ENCODE data around the gene TMEM252. TPM values are rescaled to one million over a fixed set of nuclear protein-coding genes. Genes with fewer than 3 reads are reported as not detected.

TMEM252 gene
- total RNA-seq, 1 donor from 2014 or later, result not detected

Other genes with a start within 250 kb of the TMEM252 start
- gene FOXD4L3, start 238.0 kb downstream of the TMEM252 start, total RNA-seq, result not detected in 2 replicates
- gene PGM5, start 184.3 kb downstream of the TMEM252 start, total RNA-seq, result 0.07 TPM in 1 of 2 replicates, not detected in the other
- 76.2 and 77.2 TPM in 2 replicates for gene PIP5K1B, start 164.4 kb upstream of the TMEM252 start, total RNA-seq

Data from activated T-helper 2 cell treated with anti-CD3 and anti-CD28 coated beads, Interferon-gamma antibody, Interleukin-2, Interleukin-4, amounts not matched to agents 10 μg/mL and 5 μg/mL and 100 μg/mL, durations not matched to agents 14 hours and 24 hours and 36 hours (primary cell).